ENCODE data around the gene RSBN1. TPM values are rescaled to one million over a fixed set of nuclear protein-coding genes. Genes with fewer than 3 reads are reported as not detected.
"Not testable (repeated sequence)": the region's sequence is repeated elsewhere in the genome, so short reads cannot be mapped to it uniquely, and the experiment has no call there.

Gene RSBN1
- total and polyA plus RNA-seq, 7 donors: 5.4 to 33.9 (median 15.5) TPM

GRCh38 chr1:113759333-113760101, 52.8 kb downstream of the RSBN1 start, which contains the start of gene PHTF1:
TSS of gene PHTF1 (minus strand) at chr1:113759486. CDS start at chr1:113758703, 783 bp downstream.
- peaks cover 0 to 46% (median 24%) of the 10 kb centered on the region in 4 donors for H3K4me1 ChIP-seq
- peak; percentile 84 for DNase-seq
- H3K9me3 ChIP-seq: no peaks in the 10 kb centered on the region
- peak within 1 kb of the TSS; percentile 69 to 97 (median 85) for H3K4me3 ChIP-seq
- WGBS, 2 donors: 1% methylated on average over 47 of the region's 47 CpGs
- H3K27me3 ChIP-seq: no peaks in the 10 kb centered on the region
- peak within 1 kb of the TSS; percentile 93 to 95 (median 94) for H3K27ac ChIP-seq
- intact Hi-C loops (cut with DNase I): loop anchor here (2.0 kb wide), 1 partner anchor 53 kb away; the partner anchor contains the start of gene RSBN1
- no peaks in the 10 kb centered on the region for H3K36me3 ChIP-seq
- TF ChIP-seq POLR2AphosphoS5 (IDR thresholded peaks at IDR 0.05) (peak; percentile 33 to 79 (median 62)), CTCF (IDR thresholded peaks at IDR 0.05) (no peak), POLR2A (IDR thresholded peaks at IDR 0.05) (peak; percentile 5 to 54)

GRCh38 chr1:113758631-113759332, 53.5 kb downstream of the RSBN1 start:
- 0% methylated on average over 55 of the region's 55 CpGs for WGBS, 2 donors
- peaks cover 0 to 2% (median 0%) of the 10 kb centered on the region in 4 donors for H3K36me3 ChIP-seq
- intact Hi-C loops (cut with DNase I): loop anchor here (2.0 kb wide), 1 partner anchor 54 kb away; the partner anchor contains the start of gene RSBN1
- H3K9me3 ChIP-seq: no peaks in the 10 kb centered on the region
- peak overlapping the region; percentile 69 to 97 (median 85) for H3K4me3 ChIP-seq
- peak; percentile 80 for DNase-seq
- peaks cover 0 to 38% (median 24%) of the 10 kb centered on the region in 4 donors for H3K4me1 ChIP-seq
- H3K27ac ChIP-seq: peak overlapping the region; percentile 93 to 95 (median 94)
- no peaks in the 10 kb centered on the region for H3K27me3 ChIP-seq
- TF ChIP-seq POLR2A (IDR thresholded peaks at IDR 0.05) (no peak), POLR2AphosphoS5 (IDR thresholded peaks at IDR 0.05) (no peak), EP300 (IDR thresholded peaks at IDR 0.05) (no peak), CTCF (IDR thresholded peaks at IDR 0.05) (no peak)

- H3K27me3 ChIP-seq: no peaks in the 10 kb centered on the region
- H3K4me3 ChIP-seq: no peak overlapping the region
- WGBS, 2 donors: 88 to 93% methylated on average over 1 of the region's 1 CpG
Observed at GRCh38 chr1:113756461-113756860, 55.8 kb downstream of the RSBN1 start.

GRCh38 chr1:113753333-113753732, 58.9 kb downstream of the RSBN1 start:
- H3K27ac ChIP-seq; H3K4me3 ChIP-seq; DNase-seq; H3K9me3 ChIP-seq; intact Hi-C loops (cut with DNase I); H3K27me3 ChIP-seq: not testable (repeated sequence)
- WGBS, 2 donors: 87 to 92% methylated on average over 6 of the region's 6 CpGs
- peaks cover 0 to 23% (median 16%) of the 10 kb centered on the region in 4 donors for H3K4me1 ChIP-seq
- peaks cover 0 to 14% (median 0%) of the 10 kb centered on the region in 4 donors for H3K36me3 ChIP-seq

More at GRCh38 chr1:113756461-113756860, 55.8 kb downstream of the RSBN1 start:
- peaks cover 0 to 13% (median 0%) of the 10 kb centered on the region in 4 donors for H3K36me3 ChIP-seq
- DNase-seq: no peak
- H3K9me3 ChIP-seq: no peaks in the 10 kb centered on the region
- H3K27ac ChIP-seq: no peak overlapping the region
- intact Hi-C loops (cut with DNase I): no loop called here
- no peak for TF ChIP-seq CTCF (IDR thresholded peaks at IDR 0.05)
- TF ChIP-seq POLR2A (IDR thresholded peaks at IDR 0.05): no peak
- no peak for TF ChIP-seq EP300 (IDR thresholded peaks at IDR 0.05)
- TF ChIP-seq POLR2AphosphoS5 (IDR thresholded peaks at IDR 0.05): no peak
- peaks cover 0 to 29% (median 20%) of the 10 kb centered on the region in 4 donors for H3K4me1 ChIP-seq

GRCh38 chr1:113751516-113751915, 60.8 kb downstream of the RSBN1 start:
- TF ChIP-seq POLR2AphosphoS5 (IDR thresholded peaks at IDR 0.05): no peak
- TF ChIP-seq POLR2A (IDR thresholded peaks at IDR 0.05): no peak
- no peak for TF ChIP-seq EP300 (IDR thresholded peaks at IDR 0.05)
- no peak for TF ChIP-seq CTCF (IDR thresholded peaks at IDR 0.05)
- Histone ChIP-seq H3K36me3 (peaks cover 0 to 15% (median 0%) of the 10 kb centered on the region in 4 donors), H3K4me3 (no peak overlapping the region), H3K27ac (no peak overlapping the region), H3K4me1 (peaks cover 0 to 10% (median 6%) of the 10 kb centered on the region in 4 donors), H3K9me3 (no peaks in the 10 kb centered on the region), H3K27me3 (no peaks in the 10 kb centered on the region)
- 80 to 91% methylated on average over 1 of the region's 1 CpG for WGBS, 2 donors
- intact Hi-C loops (cut with DNase I): no loop called here
- no peak for DNase-seq
